Osteocyte (in vitro differentiated cells): ENCODE data around the gene SLC52A1. TPM values are rescaled to one million over a fixed set of nuclear protein-coding genes. Genes with fewer than 3 reads are reported as not detected.

ENCODE experiments used
- DNase-seq: peaks from one replicate; pipeline ENCODE4 v3.0.0; 2021; ENCODE audit warnings: mixed read lengths; ENCODE audit not compliant: unreplicated experiment; ENCODE audit errors: extremely low spot score
- H3K27ac Mint-ChIP-seq: one replicate; pipeline ENCODE4 v1.8.0; 2021; ENCODE audit warnings: mild to moderate bottlenecking, mixed read lengths; ENCODE audit not compliant: unreplicated experiment
- H3K27me3 Mint-ChIP-seq: one replicate; pipeline ENCODE4 v1.8.0; 2021; ENCODE audit warnings: mixed read lengths; ENCODE audit not compliant: unreplicated experiment
- H3K36me3 Mint-ChIP-seq: one replicate; pipeline ENCODE4 v1.8.0; 2021; ENCODE audit warnings: mixed read lengths; ENCODE audit not compliant: unreplicated experiment
- H3K4me1 Mint-ChIP-seq: one replicate; pipeline ENCODE4 v1.8.0; 2021; ENCODE audit warnings: mixed read lengths; ENCODE audit not compliant: unreplicated experiment
- H3K4me3 Mint-ChIP-seq: one replicate; pipeline ENCODE4 v1.8.0; 2021; ENCODE audit warnings: mild to moderate bottlenecking, moderate library complexity, mixed read lengths; ENCODE audit not compliant: unreplicated experiment
- H3K9me3 Mint-ChIP-seq: one replicate; pipeline ENCODE4 v1.8.0; 2021; ENCODE audit warnings: mixed read lengths; ENCODE audit not compliant: unreplicated experiment
- total RNA-seq: library from RNA; stranded (reverse); gene quantifications from 2 replicates; pipeline ENCODE4 v1.2.1, GENCODE V29; 2021
- TF ChIP-seq, protein P1 (sequence below): fragments of 200-600 bp; sonication (generic); IDR thresholded peaks from 2 replicates; pipeline ENCODE4 v1.5.0; 2021; ENCODE audit warnings: antibody characterized with exemption, mild to moderate bottlenecking, moderate library complexity

SLC52A1 gene
- total RNA-seq, 1 donor from 2014 or later: not detected

DNA sequence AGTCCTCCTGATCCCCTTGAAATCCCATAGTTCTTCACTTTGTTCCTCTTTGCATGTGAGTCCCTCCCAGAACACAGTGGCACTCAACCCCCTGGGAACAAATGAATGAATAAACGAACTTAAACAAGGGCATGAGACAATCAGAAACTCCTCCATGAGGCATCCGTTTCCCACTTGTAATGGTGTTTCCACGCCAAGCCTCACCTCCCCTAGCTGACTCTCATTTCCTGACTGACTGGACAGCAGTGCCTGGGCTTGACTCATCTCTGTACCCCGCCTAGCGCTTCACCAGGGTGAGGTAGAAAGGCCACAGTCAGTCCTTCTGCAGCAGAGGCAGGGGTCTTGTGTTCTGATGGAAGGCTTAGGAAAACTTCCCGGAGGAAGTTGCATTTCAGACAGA, 23.3 kb downstream of the SLC52A1 start:
- Mint-ChIP-seq H3K36me3 (peaks cover 36% of the 10 kb centered on the region), H3K4me1 (no peaks in the 10 kb centered on the region), H3K9me3 (no peaks in the 10 kb centered on the region), H3K4me3 (no peak overlapping the region), H3K27me3 (no peaks in the 10 kb centered on the region), H3K27ac (peak overlapping the region; percentile 12)
- no peak for DNase-seq
- TF ChIP-seq, protein P1, sequence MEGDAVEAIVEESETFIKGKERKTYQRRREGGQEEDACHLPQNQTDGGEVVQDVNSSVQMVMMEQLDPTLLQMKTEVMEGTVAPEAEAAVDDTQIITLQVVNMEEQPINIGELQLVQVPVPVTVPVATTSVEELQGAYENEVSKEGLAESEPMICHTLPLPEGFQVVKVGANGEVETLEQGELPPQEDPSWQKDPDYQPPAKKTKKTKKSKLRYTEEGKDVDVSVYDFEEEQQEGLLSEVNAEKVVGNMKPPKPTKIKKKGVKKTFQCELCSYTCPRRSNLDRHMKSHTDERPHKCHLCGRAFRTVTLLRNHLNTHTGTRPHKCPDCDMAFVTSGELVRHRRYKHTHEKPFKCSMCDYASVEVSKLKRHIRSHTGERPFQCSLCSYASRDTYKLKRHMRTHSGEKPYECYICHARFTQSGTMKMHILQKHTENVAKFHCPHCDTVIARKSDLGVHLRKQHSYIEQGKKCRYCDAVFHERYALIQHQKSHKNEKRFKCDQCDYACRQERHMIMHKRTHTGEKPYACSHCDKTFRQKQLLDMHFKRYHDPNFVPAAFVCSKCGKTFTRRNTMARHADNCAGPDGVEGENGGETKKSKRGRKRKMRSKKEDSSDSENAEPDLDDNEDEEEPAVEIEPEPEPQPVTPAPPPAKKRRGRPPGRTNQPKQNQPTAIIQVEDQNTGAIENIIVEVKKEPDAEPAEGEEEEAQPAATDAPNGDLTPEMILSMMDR: no peak

DNA sequence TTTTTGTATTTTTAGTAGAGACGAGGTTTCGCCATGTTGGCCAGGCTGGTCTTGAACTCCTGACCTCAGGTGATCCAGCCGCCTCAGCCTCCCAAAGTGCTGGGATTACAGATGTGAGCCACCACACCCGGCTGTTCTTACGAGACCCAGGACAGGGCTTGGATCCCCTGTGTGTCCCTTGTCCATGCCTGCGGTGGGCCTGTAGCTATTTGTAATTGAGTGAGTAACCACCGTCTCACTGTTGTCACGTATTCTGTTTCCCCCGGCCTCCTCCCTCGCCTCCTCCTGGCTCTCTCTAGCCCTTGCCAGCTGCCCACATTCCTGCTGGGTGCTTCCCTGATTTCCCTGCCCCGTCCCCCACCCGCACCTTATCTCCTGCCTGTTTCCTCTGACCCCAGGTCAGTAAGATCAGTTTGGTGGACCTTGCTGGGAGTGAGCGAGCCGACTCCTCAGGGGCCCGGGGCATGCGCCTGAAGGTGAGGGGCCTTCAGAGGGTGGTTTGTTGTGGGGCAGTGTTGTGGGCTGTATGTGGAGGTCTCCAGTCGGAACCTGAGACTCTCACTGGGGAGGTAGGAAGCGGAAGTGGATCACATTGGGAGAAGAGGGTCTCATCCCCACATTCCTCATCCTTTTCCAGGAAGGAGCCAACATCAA, 31.9 kb downstream of the SLC52A1 start:
- H3K4me1 Mint-ChIP-seq: peaks cover 20% of the 10 kb centered on the region
- H3K9me3 Mint-ChIP-seq: no peaks in the 10 kb centered on the region
- no peak for DNase-seq
- TF ChIP-seq, protein P1: no peak
- H3K36me3 Mint-ChIP-seq: peaks cover 58% of the 10 kb centered on the region
- H3K27ac Mint-ChIP-seq: no peak overlapping the region
- no peaks in the 10 kb centered on the region for H3K27me3 Mint-ChIP-seq
- H3K4me3 Mint-ChIP-seq: no peak overlapping the region

DNA sequence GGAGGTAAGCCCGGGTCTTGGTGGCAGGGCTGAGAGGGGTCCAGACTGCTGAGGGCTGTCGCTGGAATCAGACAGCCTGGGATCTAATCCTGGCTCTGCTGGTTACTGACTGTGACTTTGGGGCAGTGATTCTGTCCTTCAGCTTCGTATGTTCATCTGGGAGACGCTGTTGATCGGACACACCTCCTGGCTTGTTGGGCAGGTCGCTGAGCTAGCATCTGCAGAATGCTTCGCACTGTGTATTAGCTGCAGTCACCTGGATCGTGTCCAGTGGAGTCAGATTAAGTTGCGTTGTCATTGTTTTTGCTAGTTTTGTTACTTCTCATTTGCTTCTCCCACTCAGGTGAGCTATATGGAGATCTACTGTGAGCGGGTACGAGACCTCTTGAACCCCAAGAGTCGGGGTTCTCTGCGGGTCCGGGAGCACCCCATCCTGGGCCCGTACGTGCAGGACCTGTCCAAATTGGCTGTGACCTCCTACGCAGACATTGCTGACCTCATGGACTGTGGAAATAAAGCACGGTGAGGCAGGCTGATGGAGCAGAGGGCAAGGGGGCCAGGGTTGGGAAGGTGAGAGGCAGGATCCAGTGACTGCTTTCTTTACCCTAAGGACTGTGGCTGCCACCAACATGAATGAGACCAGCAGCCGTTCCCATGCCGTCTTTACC, 33.0 kb downstream of the SLC52A1 start:
- TF ChIP-seq, protein P1: no peak
- H3K9me3 Mint-ChIP-seq: no peaks in the 10 kb centered on the region
- H3K36me3 Mint-ChIP-seq: peaks cover 49% of the 10 kb centered on the region
- H3K27me3 Mint-ChIP-seq: no peaks in the 10 kb centered on the region
- no peak overlapping the region for H3K27ac Mint-ChIP-seq
- no peak for DNase-seq
- peaks cover 20% of the 10 kb centered on the region for H3K4me1 Mint-ChIP-seq
- no peak overlapping the region for H3K4me3 Mint-ChIP-seq

DNA sequence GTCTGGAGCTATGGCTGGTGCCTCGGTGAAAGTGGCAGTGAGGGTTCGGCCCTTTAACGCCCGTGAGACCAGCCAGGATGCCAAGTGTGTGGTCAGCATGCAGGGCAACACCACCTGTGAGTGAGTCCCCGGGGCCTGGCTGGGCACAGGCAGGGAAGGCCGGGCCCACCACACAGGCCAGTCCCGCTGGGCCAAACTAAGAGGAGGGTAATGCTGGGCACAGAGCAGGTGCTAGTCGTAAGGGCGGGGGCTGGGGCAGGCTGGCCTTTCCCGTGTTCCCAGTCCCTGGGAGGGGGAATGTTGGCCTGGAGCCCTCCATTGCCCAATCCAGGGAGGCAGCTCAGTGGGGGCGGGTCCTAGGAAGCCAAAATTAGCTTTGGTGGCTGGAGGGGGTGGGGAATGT, 35.0 kb downstream of the SLC52A1 start:
- Mint-ChIP-seq H3K4me3 (peak overlapping the region; percentile 88), H3K27ac (peak overlapping the region; percentile 34)
- no peak for DNase-seq

More for the DNA sequence above, 35.0 kb downstream of the SLC52A1 start:
- H3K27me3 Mint-ChIP-seq: no peaks in the 10 kb centered on the region
- no peaks in the 10 kb centered on the region for H3K9me3 Mint-ChIP-seq
- H3K36me3 Mint-ChIP-seq: peaks cover 36% of the 10 kb centered on the region
- TF ChIP-seq, protein P1: no peak
- H3K4me1 Mint-ChIP-seq: peaks cover 23% of the 10 kb centered on the region
